Keratinocyte (primary cell): ENCODE data around the gene BRIP1. TPM values are rescaled to one million over a fixed set of nuclear protein-coding genes. Genes with fewer than 3 reads are reported as not detected.
A peak's percentile ranks its signal among the peaks of the same experiment; 100 is the strongest.

Experiments used
- DNase-seq: peaks from one replicate; pipeline ENCODE4 v3.0.0-alpha.2; 2011; ENCODE audit warnings: low read depth, missing footprints, low spot score
- FAIRE-seq: peaks from 2 replicates; lab custom pipeline; 2011; peaks lifted over from hg19 to GRCh38; lab: Jason Lieb, UNC
- H2AFZ ChIP-seq: 2 replicates; pipeline ENCODE4 v1.6.0; 2012; ENCODE audit warnings: low read length, control low read depth, inconsistent platforms; ENCODE audit not compliant: control insufficient read depth
- H3K27ac ChIP-seq: 2 replicates; pipeline ENCODE4 v1.5.1; 2011; ENCODE audit warnings: low read length; ENCODE audit not compliant: control insufficient read depth, insufficient read depth
- H3K27me3 ChIP-seq: 3 replicates; pipeline ENCODE4 v1.6.0; 2011; ENCODE audit warnings: low read length; ENCODE audit not compliant: control insufficient read depth, insufficient read depth; ENCODE audit errors: extremely low read depth
- H3K36me3 ChIP-seq, 2 experiments: 2 replicates in 1 of 2; 3 replicates in 1 of 2; pipeline ENCODE4 v1.5.1; 2011; ENCODE audit warnings: low read length in 2 of 2, mild to moderate bottlenecking in 1 of 2; ENCODE audit not compliant: control insufficient read depth in 2 of 2, insufficient read depth in 2 of 2; ENCODE audit errors: extremely low read depth in 1 of 2
- H3K4me1 ChIP-seq: 3 replicates; pipeline ENCODE4 v1.5.1; 2011; ENCODE audit warnings: low read length; ENCODE audit not compliant: control insufficient read depth, insufficient read depth; ENCODE audit errors: extremely low read depth
- H3K4me2 ChIP-seq: 3 replicates; pipeline ENCODE4 v1.6.0; 2011; ENCODE audit warnings: low read depth, low read length; ENCODE audit not compliant: control insufficient read depth, insufficient read depth; ENCODE audit errors: extremely low read depth
- H3K4me3 ChIP-seq, 3 experiments: fragments of 200-600 bp in 1 of 3; sonication (generic) in 1 of 3; 2 replicates in 2 of 3; 3 replicates in 1 of 3; pipeline ENCODE4 v1.5.1; 2011 to 2016; ENCODE audit warnings: low read length in 3 of 3, mild to moderate bottlenecking in 3 of 3, control low read depth in 2 of 3, inconsistent platforms in 1 of 3, low read depth in 1 of 3, mixed read lengths in 1 of 3, mixed run types in 1 of 3, moderate library complexity in 1 of 3; ENCODE audit not compliant: control insufficient read depth in 2 of 3, insufficient read depth in 2 of 3; ENCODE audit errors: extremely low read depth in 1 of 3
- H3K79me2 ChIP-seq: 2 replicates; pipeline ENCODE4 v1.6.0; 2012; ENCODE audit warnings: low read length; ENCODE audit not compliant: control insufficient read depth, insufficient read depth
- H3K9ac ChIP-seq: 3 replicates; pipeline ENCODE4 v1.6.0; 2011; ENCODE audit warnings: low read length; ENCODE audit not compliant: control insufficient read depth, insufficient read depth; ENCODE audit errors: extremely low read depth
- H3K9me1 ChIP-seq: 3 replicates; pipeline ENCODE4 v1.6.0; 2011; ENCODE audit warnings: low read length; ENCODE audit not compliant: control insufficient read depth, insufficient read depth; ENCODE audit errors: extremely low read depth
- H3K9me3 ChIP-seq: 2 replicates; pipeline ENCODE4 v1.5.1; 2012; ENCODE audit warnings: low read depth, low read length; ENCODE audit not compliant: control insufficient read depth
- H4K20me1 ChIP-seq: 3 replicates; pipeline ENCODE4 v1.6.0; 2011; ENCODE audit warnings: low read length; ENCODE audit not compliant: control insufficient read depth, insufficient read depth; ENCODE audit errors: extremely low read depth
- EZH2 ChIP-seq: IDR thresholded peaks from one replicate; pipeline ENCODE4 v1.6.1; 2012; ENCODE audit warnings: inconsistent platforms, mild to moderate bottlenecking, low read length, moderate library complexity
- dilution Hi-C: fragments of 300-500 bp; cut with MboI; formaldehyde crosslinking; loops from one replicate; pipeline ENCODE4 v1.7.0; 2020; ENCODE audit warnings: low sequenced_read_pairs; ENCODE audit not compliant: extremely low pct_ligation_motif_present
- polyA plus RNA-seq, 5 experiments: library from polyadenylated mRNA; depleted of rRNA in 3 of 5; stranded (reverse) in 3 of 5; stranded (forward) in 1 of 5; unstranded in 1 of 5; fragments of >200 nt; gene quantifications; 1 replicate in 1 of 5; 2 replicates in 3 of 5; 3 replicates in 1 of 5; pipeline versions ENCODE4 v1.2.1 to v1.2.3, GENCODE V29; 2011 to 2012; ENCODE audit warnings: missing spikeins in 2 of 5, low read depth in 1 of 5, low replicate concordance in 1 of 5
- TF ChIP-seq, protein P1 (sequence below), 3 experiments: IDR thresholded peaks in 1 of 3; conservative IDR thresholded peaks in 1 of 3; optimal IDR thresholded peaks in 1 of 3; 2 replicates in 2 of 3; 3 replicates in 1 of 3; pipeline versions ENCODE3 to v1.5.1; 2011; ENCODE audit warnings: low read length in 3 of 3, mild to moderate bottlenecking in 3 of 3, moderate library complexity in 2 of 3, control low read depth in 1 of 3, inconsistent platforms in 1 of 3; ENCODE audit not compliant: insufficient read depth in 2 of 3; ENCODE audit errors: extremely low read depth in 1 of 3

Gene BRIP1
- polyA plus RNA-seq, 1 donor (not counting 4 experiments of a cell fraction or from before 2014, with no cell fraction given): 4.0 TPM

DNA sequence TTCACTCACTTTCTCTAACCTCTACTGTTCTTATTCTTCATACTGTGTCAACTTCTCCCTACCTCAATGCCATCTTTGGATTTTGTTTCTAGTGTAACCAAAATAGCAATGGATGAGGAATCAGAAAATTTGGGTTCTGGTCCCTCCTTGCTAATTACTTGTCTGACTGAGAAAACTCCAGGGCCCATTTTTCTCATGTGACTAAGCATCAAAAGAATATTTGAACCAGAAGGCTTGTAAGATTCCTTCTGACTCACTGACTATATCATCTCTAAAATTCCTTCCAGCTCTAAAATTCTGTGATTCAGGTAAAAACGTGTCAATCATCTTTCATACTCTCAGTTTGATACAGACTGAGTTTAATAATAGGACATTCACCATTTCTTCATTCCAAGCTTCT, 57.9 kb downstream of the BRIP1 start:
- dilution Hi-C loops: no loop called here
- Histone ChIP-seq H3K4me2 (no peak overlapping the region), H3K4me1 (peaks cover 19% of the 10 kb centered on the region), H3K79me2 (no peaks in the 10 kb centered on the region), H3K9ac (no peak overlapping the region), H3K27me3 (no peaks in the 10 kb centered on the region), H2AFZ (no peak overlapping the region), H3K36me3 (no peaks in the 10 kb centered on the region), H3K9me3 (no peaks in the 10 kb centered on the region), H3K9me1 (no peaks in the 10 kb centered on the region), H4K20me1 (no peaks in the 10 kb centered on the region), H3K4me3 (no peak overlapping the region), H3K27ac (no peak overlapping the region)
- peak; percentile 51 for FAIRE-seq
- DNase-seq: peak; percentile 11
- TF ChIP-seq, protein P1, sequence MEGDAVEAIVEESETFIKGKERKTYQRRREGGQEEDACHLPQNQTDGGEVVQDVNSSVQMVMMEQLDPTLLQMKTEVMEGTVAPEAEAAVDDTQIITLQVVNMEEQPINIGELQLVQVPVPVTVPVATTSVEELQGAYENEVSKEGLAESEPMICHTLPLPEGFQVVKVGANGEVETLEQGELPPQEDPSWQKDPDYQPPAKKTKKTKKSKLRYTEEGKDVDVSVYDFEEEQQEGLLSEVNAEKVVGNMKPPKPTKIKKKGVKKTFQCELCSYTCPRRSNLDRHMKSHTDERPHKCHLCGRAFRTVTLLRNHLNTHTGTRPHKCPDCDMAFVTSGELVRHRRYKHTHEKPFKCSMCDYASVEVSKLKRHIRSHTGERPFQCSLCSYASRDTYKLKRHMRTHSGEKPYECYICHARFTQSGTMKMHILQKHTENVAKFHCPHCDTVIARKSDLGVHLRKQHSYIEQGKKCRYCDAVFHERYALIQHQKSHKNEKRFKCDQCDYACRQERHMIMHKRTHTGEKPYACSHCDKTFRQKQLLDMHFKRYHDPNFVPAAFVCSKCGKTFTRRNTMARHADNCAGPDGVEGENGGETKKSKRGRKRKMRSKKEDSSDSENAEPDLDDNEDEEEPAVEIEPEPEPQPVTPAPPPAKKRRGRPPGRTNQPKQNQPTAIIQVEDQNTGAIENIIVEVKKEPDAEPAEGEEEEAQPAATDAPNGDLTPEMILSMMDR (optimal IDR thresholded peaks at IDR 0.05 in 1 of 3, IDR thresholded peaks at IDR 0.05 in 1 of 3, conservative IDR thresholded peaks at IDR 0.05 in 1 of 3; ENCODE audit: extremely low read depth in 1 of 3, insufficient read depth in 2 of 3, low read length in 3 of 3): no peak
- no peak for TF ChIP-seq EZH2

GRCh38 chr17:61803796-61804195, 59.5 kb downstream of the BRIP1 start:
- Histone ChIP-seq H3K4me2 (no peak overlapping the region), H3K9me3 (no peaks in the 10 kb centered on the region), H3K27me3 (no peaks in the 10 kb centered on the region), H3K36me3 (no peaks in the 10 kb centered on the region), H3K79me2 (no peaks in the 10 kb centered on the region), H4K20me1 (no peaks in the 10 kb centered on the region), H2AFZ (no peak overlapping the region), H3K27ac (no peak overlapping the region), H3K4me1 (peaks cover 11% of the 10 kb centered on the region), H3K9me1 (no peaks in the 10 kb centered on the region), H3K9ac (no peak overlapping the region), H3K4me3 (no peak overlapping the region)
- FAIRE-seq (no peak), DNase-seq (no peak)
- dilution Hi-C loops: no loop called here
- TF ChIP-seq EZH2: no peak
- TF ChIP-seq, protein P1 (optimal IDR thresholded peaks at IDR 0.05 in 1 of 3, IDR thresholded peaks at IDR 0.05 in 1 of 3, conservative IDR thresholded peaks at IDR 0.05 in 1 of 3; ENCODE audit: extremely low read depth in 1 of 3, insufficient read depth in 2 of 3, low read length in 3 of 3): no peak
